LHCN-M2 (cell line): ENCODE data around the gene PTOV1. TPM values are rescaled to one million over a fixed set of nuclear protein-coding genes. Genes with fewer than 3 reads are reported as not detected.

Experiments used
- DNase-seq: peaks from one replicate; pipeline ENCODE4 v3.0.0-alpha.2; 2012; ENCODE audit warnings: low read depth
- total RNA-seq: library from RNA; depleted of rRNA; stranded (reverse); fragments of >200 nt; gene quantifications from 2 replicates; pipeline ENCODE4 v1.2.3, GENCODE V29; 2014

PTOV1 gene
- total RNA-seq, 1 experiment from 2014 or later: 93.5 TPM

DNA sequence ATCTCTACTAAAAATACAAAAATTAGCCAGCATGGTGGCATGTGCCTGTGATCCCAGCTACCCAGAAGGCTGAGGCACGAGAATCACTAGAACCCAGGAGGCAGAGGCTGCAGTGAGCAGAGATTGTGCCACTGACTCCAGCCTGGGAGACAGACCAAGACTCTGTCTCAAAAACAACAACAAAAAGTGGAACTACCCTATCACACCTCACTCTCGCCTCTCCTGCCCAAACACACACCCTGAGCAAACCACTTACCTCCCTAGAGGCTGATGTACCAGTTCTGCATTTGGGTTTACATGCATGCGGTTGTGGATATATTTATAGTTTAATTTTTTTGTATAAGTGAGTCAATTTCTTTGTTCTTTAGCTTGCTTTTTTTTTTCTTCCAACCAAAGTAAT, 7.7 kb upstream of the PTOV1 start:
- DNase-seq: no peak

DNA sequence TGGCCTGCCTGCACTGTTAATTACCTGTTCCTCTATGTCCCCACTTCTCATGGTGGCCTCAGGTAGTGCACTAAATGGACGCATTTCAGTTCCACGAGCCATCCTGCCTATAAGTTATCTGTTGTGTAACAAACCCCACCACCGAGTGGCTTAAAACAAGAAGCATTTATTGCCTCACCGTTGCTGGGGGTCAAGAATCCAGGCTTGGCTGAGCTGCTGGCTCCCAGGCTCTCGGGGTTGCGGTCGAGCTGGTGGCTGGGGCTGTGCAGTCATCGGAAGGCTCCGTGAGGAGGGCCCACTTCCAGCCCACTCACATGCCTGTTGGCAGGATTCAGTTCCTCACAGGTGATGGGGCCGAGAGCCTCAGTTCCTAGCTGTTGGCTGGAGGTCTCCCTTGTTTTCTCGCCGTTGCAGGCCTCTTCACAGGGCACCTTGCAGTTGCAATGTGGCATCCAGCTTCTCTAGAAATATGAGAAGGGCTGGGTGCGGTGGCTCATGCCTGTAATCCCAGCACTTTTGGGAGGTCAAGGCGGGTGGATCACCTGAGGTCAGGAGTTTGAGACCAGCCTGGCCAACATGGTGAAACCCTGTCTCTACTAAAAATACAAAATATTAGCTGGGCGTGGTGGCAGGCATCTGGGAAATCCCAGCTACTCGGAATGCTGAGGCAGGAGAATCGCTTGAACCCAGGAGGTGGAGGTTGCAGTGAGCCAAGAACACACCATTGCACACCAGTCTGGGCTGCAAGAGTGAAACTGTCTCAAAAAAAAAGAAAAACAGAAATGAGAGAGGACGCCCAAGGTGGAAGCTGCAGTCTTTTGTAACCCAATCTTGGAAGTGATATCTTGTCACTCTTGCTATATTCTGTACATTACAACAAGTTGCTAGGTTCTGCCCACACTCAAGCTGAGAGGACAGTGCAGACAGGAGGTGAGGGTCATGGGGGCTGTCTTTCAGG, 6.5 kb upstream of the PTOV1 start:
- no peak for DNase-seq

DNA sequence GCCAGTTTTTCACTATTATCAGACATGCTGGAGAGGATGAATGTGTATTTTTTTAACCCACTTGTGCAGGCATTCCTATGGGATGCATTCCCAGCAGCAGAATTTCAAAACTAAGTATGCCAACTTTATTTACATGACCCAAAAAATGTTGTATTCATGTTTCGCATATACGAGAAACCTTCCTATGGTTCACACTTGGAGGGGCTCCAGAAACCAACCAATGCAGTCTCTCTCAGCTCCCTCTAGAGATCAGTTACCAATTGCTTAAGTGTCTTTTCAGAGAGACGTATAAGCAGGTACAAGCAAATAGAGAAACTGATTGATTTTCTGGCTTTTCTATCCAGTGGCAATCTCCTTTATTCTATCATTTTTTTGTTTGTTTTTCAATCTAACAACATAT, 5.5 kb upstream of the PTOV1 start:
- DNase-seq: no peak

DNA sequence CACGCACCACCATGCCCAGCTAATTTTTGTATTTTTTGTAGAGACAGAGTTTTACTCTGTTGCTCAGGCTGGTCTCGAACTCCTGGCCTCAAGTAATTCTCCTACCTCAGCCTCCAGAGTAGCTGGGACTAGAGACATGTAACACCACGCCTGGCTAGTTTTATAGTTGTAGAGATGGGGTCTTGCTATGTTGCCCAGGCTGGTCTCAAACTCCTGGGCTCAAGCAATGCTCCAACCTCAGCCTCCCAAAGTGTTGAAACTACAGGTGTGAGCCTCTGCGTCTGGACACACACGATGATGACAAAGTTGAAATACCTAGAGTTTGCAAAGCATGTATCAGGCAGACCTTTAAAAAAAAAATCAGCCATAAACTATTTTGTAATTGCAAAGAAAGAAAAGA, 4.6 kb upstream of the PTOV1 start:
- DNase-seq: no peak

DNA sequence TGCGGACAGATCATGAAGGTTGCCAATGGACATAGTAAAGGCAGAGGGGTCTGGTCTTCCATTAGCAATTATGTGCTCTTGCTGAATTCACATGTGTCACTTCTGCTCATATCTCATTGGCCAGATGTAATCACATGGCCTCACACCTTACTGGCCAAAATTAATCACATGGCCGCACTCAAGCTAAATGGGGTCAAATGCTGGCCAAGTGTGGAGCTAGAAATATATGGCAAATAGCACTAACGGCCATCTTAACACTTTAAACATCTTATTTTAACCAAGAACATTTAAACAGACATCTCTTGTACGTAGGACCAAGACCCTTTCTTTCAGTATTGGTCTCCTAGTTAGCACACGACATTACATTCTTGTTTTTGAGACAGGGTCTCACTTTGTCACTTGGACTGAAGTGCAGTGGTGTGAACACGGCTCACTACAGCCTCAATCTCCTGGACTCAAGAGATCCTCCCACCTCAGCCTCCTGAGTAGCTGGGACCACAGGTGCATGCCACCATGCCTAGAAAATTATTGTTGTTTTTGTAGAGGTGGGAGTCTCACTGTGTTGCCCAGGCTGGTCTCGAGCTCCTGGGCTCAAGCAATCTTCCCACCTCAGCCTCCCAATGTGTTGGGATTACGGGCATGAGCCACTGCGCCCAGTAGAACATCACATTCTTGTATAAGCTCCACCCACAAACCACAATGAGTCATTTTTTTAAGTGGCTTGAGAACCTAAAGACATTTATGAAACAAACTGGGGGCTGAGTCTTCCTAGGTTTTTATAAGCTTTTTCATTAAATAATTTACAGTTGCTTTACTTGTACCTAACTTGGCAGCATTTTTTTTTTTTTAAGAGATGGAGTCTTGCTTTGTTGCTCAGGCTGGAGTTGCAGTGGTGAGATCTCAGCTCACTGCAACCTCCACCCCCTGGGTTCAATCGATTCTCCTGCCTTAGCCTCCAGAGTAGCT, 2.9 kb upstream of the PTOV1 start:
- DNase-seq: peak; percentile 91

DNA sequence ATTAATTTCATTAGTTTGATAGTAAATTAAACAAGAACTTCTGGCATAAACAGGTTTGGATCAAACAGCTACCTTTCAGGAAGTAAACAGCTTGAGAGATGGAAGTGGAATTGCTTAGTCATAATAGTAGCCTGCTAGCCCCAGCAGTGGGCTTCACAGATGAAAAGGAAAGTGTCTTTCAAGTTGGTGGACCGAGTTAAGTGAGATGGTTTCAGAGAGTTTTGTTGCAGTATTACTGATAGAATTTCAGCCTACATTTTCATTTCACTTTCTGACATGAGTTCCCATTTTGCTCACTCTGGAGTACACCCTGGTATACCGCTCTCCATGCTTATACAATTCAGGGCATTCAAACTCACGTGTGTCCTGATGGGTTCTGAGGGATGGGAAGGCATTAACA, 2.0 kb upstream of the PTOV1 start:
- DNase-seq: no peak

DNA sequence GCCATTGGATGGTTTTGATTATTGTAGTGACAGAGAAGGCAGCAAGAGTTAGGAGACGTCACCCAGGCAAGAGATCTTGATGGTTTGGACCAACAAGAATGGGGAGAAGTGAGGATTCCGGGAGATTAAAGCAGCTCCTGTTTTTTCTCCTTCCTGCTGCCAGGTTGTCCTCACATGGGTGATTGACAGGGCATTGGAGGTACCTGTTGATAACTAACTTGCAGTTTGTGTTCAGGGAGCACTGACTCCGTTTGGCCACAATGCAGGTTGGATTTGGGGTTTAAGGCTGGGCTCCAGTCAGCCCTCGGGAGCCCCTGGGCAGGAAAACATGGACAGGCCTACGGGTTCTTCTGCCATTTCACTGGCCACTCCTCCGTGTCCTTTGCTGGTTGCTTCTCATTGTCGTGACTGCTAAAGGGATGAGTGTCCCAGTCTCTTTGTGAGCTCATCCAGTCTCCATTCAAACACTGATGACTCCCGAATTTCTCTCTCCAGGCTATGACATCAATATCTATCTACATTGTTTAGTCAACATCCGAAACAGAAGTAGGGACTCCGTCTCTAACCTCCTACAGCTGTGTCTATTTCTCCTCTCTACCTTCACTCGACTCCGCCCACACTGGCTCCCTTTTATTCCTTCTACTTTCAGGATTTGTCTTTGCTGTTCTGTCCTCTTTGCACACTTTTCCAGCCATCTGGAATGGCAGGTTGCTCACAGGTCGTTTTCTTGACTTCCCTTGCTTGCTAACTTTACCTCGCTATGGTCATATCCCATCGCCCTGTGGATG, 1.3 kb upstream of the PTOV1 start:
- DNase-seq: no peak

DNA sequence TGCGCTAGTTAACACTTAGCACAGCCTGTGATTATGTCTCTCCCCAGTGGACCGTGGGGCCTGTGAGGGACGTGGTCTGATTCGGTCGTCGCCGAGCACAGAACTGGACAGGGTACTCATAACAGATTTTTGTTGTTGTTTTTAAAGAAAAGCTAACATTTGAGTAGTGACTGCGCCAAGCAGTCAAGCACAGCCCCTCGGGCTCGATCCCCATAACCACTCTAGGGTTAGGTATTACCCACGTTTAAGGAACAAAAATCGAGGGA, 805 bp upstream of the PTOV1 start:
- no peak for DNase-seq

DNA sequence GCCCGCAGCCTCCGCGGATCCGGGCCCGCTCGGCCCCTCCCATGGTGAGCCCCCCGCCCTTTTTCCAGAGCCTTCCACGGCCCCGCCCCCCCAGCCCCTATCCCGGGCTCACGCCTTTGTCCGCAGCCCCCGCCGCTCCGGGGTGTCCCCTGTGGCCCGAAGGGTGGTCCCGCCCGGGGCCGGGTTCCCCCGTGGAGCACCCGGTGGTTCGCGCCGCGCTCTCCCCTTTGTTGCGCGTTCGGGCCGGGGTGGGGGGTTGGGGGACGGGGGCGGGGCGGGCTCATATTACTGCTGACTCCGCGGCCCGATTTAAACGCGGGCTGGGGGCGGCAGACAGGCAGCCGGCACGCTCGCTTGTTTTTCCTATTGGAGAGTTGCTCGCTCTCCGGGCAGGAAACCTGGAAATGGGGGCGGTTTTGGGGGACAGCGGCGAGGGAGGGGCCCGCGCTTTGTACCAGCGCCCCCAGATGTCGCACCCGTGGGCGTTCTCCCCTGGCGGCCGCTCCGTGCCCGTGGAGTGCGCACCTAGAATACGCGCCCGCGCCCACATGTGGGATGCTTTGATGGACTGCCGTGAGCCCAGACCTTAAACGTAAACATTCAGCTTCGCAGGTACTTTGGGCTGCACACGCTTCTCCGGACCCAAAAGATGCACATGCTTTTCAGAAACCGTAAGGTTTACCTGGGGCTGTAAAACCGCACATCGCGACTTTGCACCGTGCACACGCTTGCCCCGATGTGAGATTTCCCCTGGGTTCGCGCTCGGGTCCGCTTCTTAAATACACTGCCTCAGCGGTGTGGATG, 699 bp downstream of the PTOV1 start:
- no peak for DNase-seq

DNA sequence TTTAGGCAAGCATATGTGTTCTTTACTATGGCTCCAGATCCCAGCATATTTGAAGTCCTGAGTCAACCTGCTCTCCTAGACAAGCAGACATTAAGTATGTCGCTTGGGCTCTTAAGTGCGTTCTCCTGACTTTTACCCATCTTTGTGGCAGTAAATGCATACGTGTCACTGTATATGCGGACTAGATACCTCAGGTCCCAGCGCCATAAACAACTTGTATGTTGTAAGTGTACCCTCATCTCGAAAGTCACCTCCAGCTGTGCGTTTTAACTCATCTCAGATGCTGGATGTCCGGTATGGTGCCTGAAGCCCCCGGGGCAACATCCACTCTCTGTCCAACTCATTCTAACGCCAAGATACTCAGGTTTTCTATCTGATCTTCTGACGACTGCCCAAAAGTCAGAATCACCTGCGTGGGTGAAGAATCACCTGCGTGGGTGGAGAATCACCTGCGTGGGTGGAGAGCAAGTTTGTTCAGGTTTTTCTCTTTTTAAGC, 1.7 kb downstream of the PTOV1 start:
- DNase-seq: no peak

DNA sequence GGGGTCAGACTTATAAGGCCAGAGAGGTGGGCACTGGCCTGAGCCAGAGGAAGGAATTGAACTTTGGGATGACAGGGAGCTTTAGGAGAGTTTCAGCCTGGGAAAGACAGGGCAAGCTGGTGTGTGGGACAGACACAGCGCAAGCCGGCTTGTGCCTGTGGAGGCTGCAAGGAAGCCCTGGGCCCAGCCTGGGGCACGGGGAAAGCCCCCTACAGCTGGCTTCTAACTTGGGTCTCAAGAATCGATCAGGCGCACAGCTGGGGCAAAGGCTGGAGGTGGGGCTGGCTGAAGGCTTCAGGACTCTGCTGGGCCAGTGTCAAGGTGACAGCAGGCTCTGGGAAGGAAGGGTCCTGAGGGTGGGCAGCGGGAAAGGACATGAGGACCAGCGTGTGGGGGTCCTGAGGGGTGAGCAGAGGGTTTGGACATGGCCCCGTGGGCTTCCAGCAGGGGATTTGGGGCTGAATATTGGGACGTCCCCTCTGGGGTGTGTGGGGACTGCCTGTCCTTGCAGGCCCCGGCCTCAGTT, 3.0 kb downstream of the PTOV1 start:
- no peak for DNase-seq

DNA sequence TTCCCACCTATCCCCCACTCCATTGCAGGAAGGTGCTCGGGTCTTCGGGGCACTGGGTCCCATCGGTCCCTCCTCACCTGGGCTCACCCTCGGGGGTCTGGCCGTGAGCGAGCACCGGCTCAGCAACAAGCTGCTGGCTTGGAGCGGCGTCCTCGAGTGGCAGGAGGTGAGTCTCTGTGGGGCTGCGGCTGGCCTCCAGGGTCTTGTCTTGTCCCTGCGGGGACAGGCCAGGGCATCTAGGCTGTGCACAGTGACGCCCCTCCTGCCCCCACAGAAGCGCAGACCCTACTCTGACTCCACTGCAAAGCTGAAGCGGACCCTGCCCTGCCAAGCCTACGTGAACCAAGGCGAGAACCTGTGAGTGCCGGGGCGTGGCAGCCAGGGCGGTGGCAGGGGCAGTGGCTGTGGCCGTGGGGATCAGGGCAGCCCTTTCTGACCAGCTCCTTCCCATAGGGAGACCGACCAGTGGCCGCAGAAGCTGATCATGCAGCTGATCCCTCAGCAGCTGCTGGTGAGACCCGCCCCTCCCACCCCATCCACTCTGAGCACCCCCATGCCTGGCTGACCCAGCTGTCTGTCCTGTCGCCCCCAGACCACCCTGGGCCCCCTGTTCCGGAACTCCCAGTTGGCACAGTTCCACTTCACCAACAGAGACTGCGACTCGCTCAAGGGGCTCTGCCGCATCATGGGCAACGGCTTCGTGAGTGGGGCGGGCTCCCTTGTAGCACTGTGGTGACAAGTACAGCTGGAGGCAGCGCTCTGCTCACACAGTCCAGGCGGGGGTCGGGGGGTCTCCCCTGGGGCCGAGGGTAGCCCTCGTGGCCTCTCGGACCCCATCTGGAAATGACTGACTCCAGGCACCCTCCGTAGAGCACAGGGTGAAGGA, 3.7 kb downstream of the PTOV1 start:
- no peak for DNase-seq

DNA sequence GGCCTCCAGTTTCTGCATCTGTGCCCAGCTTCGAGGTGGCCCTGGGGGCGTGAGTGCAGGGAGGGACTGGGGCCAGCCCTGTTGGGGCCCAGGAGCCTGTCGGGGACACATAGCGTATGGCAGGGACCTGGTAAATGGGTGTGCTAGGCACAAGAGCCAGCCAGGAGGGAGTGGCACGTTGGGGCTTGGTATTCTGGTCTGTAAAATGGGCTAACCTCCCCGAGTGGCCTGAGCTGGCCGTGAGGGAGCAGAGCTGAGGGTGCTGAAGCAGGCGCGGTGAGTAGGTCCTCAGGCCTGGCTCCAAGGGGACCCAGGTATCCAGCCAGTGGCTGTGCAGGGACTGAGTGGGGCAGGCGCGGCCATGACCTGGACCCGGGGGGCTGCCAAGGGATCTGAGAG, 4.3 kb downstream of the PTOV1 start:
- DNase-seq: no peak

DNA sequence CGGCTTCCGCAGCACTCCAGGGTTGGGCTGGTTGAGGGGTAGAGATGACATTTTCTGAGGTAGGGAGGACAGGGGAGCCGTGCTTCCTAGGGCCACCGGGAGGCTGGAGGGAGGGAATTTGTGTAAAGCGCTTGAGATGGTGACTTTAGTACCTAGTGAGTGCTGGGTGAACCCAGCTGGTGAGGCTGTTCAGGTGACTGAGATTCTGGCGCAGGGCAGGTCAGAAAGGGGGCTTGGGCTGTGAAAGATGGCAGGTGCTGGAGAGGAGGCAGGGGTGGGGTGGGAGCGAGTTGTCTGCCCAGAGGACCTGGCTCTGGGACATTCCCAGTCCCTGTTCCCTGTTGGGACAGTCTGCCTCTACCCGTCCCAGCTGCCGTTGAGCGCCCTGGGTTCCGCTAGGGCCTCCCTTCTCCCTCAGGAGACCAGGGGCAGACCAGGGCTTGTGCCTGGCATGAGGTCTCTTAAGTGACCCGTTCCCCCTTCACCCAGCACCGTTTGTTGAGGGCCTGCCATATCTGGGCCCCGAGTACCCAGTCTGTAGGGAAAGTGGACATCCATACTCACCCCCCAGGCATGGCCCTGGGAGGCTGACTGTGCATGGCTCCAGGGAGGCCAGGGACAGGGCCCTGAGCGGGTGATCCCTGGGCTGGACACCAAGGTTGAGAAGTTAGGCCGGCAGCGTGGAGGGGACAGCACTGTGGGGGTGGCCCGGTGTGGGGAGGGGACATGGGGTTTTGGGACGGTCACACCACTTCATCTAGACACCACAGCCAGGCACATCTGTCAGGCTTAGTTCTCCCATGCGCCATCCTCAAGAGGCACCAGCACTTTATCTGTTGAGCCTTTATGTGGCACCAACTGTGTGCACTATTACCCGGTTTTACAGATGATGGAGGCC, 5.0 kb downstream of the PTOV1 start:
- no peak for DNase-seq

DNA sequence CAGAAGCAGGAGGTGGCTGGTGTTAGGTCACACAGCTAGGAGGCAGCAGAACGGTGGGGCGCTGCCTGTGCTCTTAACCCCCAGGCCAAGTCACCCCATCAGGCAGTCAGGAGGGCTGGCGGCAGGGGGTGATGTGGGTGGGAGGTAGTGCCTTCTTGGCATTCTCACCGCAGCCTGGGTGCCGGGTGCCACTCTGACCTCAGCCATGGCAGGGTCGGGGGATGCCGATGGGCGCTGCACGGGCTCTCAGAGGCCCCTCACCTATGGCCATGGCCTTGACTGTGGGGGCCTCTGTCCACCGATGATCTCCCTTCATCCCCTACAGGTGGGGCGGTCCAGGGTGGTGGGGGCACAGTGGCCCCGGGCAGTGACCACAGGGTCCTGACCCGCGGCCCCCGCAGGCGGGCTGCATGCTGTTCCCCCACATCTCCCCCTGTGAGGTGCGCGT, 5.6 kb downstream of the PTOV1 start:
- no peak for DNase-seq

DNA sequence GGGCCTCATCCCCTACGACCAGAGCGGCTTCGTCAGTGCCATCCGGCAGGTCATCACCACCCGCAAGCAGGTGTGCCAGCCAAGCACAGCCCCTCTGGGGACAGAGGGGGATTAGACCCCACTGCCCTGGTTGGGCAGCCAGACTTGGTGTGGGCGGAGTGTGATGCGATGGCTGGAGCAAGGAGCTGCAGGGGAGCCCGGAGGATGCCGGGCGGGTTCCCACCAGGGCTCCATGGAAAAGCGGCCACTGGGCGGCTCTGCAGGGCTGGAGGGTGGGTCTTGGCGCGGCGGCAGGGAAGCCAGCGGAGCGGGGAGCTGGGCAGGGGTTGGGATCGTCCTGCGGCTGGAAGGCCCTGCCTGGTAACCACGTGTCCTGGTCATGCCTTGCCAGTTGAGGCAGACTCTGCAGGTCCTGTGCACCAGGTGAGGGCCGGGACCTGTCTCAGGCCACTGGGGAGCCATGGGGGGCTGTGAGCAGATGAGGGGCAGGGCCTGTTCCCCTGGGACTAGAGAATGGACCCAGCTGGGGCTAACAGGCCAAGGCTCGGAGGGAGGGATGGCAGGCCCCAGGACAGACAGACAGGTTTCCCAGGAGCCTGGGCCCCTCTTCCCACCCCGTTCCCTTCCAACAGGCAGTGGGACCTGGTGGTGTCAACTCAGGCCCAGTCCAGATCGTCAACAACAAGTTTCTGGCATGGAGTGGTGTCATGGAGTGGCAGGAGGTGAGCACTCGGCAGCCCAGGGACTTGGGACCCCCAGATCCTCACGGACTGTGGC, 6.3 kb downstream of the PTOV1 start:
- DNase-seq: no peak

DNA sequence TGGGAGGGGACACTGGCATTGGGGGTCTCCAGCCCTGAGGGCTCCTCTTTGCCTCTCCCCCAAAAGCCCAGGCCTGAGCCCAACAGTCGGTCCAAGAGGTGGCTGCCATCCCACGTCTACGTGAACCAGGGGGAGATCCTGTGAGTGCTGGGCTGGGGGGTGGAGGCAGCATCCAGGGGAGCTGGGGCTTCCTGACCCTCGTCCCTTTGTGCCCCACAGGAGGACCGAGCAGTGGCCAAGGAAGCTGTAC, 6.8 kb downstream of the PTOV1 start:
- no peak for DNase-seq
